A673 (cell line): ENCODE data around the gene CDC42EP5.

Source experiments
- CTCF ChIP-seq: fragments of 300-800, 200-600 bp; sonication (generic); conservative IDR thresholded peaks from 2 replicates; pipeline ENCODE4 v1.5.1; 2017; ENCODE audit warnings: low read depth, mild to moderate bottlenecking, antibody characterized with exemption, low read length, moderate library complexity, mixed read lengths
- EZH2 ChIP-seq: fragments of 200-600 bp; sonication (generic); IDR thresholded peaks from 2 replicates; pipeline ENCODE4 v1.6.1; 2017; ENCODE audit warnings: borderline replicate concordance, low read depth, mild to moderate bottlenecking, mixed read lengths, antibody characterized with exemption, low read length; ENCODE audit not compliant: poor library complexity, severe bottlenecking

GRCh38 chr19:54475706-54476105 lies 2.6 kb upstream of the CDC42EP5 start:
- TF ChIP-seq CTCF (no peak), EZH2 (no peak)
